Activated CD8-positive, alpha-beta memory T cell treated with anti-CD3 and anti-CD28 coated beads, Interleukin-2, amount 10 ng/mL, durations not matched to agents 7 days and 5 days (primary cell): ENCODE measurements around the gene FNDC10. TPM values are rescaled to one million over a fixed set of nuclear protein-coding genes. Genes with fewer than 3 reads are reported as not detected.

Experiments used
- ATAC-seq: fragments of 150-1000 bp; cut with Tn5 transposase; one replicate; pipeline ENCODE4 v1.10.0; 2021; ENCODE audit warnings: moderate library complexity
- CTCF ChIA-PET: fragments of 350-600 bp; sonication (Branson Sonifier 250); formaldehyde crosslinking; loops from one replicate; lab custom pipeline; 2021; ENCODE audit warnings: antibody characterized with exemption; lab: Charles Lee
- DNase-seq: peaks from one replicate; pipeline ENCODE4 v3.0.0-alpha.2; 2020
- H3K27ac Mint-ChIP-seq: one replicate; pipeline ENCODE4 v1.8.0; 2021; ENCODE audit warnings: mild to moderate bottlenecking, mixed read lengths
- H3K27me3 Mint-ChIP-seq: one replicate; pipeline ENCODE4 v1.8.0; 2021; ENCODE audit warnings: mixed read lengths
- H3K36me3 Mint-ChIP-seq: one replicate; pipeline ENCODE4 v1.8.0; 2021; ENCODE audit warnings: mild to moderate bottlenecking, mixed read lengths
- H3K4me1 Mint-ChIP-seq: one replicate; pipeline ENCODE4 v1.8.0; 2021; ENCODE audit warnings: mixed read lengths
- H3K4me3 Mint-ChIP-seq: one replicate; pipeline ENCODE4 v1.8.0; 2021; ENCODE audit warnings: mild to moderate bottlenecking, moderate library complexity, mixed read lengths
- H3K9me3 Mint-ChIP-seq: one replicate; pipeline ENCODE4 v1.8.0; 2022; ENCODE audit warnings: low read depth, mixed read lengths
- total RNA-seq, 2 experiments: library from RNA; stranded (reverse); gene quantifications; one replicate each; pipeline ENCODE4 v1.2.3, GENCODE V29; 2021

Gene FNDC10
- total RNA-seq, 2 experiments from 2014 or later = 3.1 to 4.4 TPM

DNA sequence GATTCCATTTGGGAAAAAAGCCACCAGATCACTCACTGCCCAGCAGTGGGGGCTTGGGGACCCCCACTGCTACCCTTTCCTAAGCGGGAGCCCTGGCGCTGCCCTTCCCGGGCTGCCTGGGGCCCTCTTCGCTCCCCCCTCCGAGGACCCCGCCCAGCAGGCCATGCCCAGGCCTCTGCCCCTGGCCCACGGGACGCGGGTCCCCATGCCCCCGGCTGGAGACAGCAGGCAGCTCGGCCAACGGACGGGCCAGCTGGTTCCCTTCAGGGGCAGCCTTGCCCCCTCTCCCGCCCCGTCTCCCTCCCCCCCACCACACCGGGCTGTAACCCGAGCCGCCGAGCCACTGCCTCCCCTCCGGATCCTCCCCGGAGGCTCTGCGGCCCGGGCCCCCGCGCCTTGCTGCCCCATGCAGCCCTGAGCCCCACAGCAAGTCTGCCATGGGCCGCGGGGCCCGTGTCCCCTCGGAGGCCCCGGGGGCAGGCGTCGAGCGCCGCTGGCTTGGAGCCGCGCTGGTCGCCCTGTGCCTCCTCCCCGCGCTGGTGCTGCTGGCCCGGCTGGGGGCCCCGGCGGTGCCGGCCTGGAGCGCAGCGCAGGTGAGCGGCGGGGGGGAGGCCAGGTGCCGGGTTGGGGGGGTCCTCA is 32.0 kb upstream of the FNDC10 start, which contains the start of gene MMP23B:
TSS of gene MMP23B (plus strand) at position 392 of the 639 bp plus-strand sequence. CDS start at position 438, 46 bp downstream.
- Mint-ChIP-seq H3K4me3 (no peak within 1 kb of the TSS), H3K27ac (no peak within 1 kb of the TSS), H3K9me3 (no peaks in the 10 kb centered on the region), H3K4me1 (peaks cover 4% of the 10 kb centered on the region), H3K36me3 (peaks cover 4% of the 10 kb centered on the region), H3K27me3 (peaks cover 5% of the 10 kb centered on the region)
- DNase-seq (no peak), ATAC-seq (no peak)
- CTCF ChIA-PET = no interaction called here

- peaks cover 5% of the 10 kb centered on the region for H3K27me3 Mint-ChIP-seq
- ATAC-seq = no peak
- H3K9me3 Mint-ChIP-seq = no peaks in the 10 kb centered on the region
- CTCF ChIA-PET = interaction anchor here (1.5 to 4.0 kb wide), 3 partner anchors 16 to 275 kb away, joined by 4 to 30 read pairs (median 7); partner anchors contain the start of gene MIB2
- DNase-seq = no peak
- H3K36me3 Mint-ChIP-seq = peaks cover 2% of the 10 kb centered on the region
- H3K4me1 Mint-ChIP-seq = peaks cover 4% of the 10 kb centered on the region
- no peak overlapping the region for H3K27ac Mint-ChIP-seq
- no peak overlapping the region for H3K4me3 Mint-ChIP-seq
Observed at GRCh38 chr1:1630965-1631781, 31.2 kb upstream of the FNDC10 start.

DNA sequence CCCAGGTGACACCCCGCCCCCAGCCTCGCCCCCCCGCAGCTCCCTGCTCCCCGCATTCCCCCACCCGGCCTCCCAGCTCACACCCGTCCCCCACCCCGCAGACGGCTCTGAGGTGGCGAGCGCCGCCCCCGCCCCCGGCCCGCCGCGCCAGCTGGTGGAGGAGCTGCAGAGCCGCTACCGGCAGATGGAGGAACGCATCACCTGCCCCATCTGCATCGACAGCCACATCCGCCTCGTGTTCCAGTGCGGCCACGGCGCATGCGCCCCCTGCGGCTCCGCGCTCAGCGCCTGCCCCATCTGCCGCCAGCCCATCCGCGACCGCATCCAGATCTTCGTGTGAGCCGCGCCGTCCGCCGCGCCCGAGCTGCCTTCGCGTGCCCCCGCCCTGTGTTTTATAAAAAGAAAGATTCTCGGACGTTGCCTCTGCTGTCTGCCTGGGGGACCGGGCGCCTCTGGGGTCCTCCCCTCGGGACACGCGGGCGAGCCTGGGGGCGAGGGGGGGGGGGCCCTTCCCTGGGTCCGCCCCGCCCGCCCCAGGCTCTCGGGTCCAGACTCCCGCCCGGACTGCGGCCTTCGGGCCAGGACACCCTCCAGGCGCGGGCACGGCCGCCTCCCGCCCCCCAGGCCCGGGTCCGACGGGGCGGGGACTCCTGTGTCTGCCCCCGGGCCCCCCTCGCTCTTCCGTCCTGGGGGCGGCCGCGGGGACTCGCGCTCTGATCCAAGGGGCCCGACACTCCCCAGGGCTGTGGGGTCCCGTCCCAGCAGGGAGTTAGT is 30.4 kb upstream of the FNDC10 start:
- peak; percentile 82 for ATAC-seq
- Mint-ChIP-seq H3K4me1 (peaks cover 4% of the 10 kb centered on the region), H3K27ac (peak overlapping the region; percentile 90), H3K4me3 (peak overlapping the region; percentile 58), H3K36me3 (peaks cover 2% of the 10 kb centered on the region), H3K27me3 (peaks cover 5% of the 10 kb centered on the region), H3K9me3 (no peaks in the 10 kb centered on the region)
- CTCF ChIA-PET = interaction anchor here (1.5 to 4.0 kb wide), 4 partner anchors 15 to 276 kb away, joined by 4 to 30 read pairs (median 6); partner anchors contain the start of genes AURKAIP1 and MIB2
- DNase-seq = peak; percentile 96

DNA sequence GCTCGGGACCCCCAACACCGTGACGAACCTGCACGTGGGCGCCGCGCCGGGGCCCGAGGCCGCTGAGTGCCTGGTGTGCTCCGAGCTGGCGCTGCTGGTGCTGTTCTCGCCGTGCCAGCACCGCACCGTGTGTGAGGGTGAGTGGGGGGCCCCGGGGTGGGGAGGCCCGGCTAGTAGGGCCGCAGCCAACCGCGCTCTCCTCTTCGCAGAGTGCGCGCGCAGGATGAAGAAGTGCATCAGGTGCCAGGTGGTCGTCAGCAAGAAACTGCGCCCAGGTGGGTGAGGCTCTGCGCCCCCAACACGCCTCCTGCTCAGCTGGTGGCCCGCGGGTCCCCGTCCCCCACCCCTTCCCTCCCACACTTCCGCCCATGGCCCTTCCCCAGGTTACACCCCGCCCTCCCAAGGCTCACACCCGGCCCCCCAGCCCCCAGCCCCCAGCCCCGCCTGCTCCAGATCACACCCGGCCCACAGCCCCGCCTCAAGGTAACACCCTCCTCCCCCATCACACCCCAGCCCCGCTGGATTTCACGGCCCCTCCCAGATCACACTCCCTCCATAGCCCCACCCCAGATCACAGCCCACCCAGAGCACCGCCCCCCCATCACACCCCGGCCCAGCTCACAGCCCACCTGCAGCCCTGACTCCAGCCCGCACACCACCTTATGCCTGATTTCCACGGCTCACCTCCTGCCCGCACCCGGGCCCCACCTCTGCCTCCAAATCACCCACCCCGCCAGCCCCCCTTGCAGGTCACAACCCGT is 29.7 kb upstream of the FNDC10 start:
- H3K9me3 Mint-ChIP-seq = no peaks in the 10 kb centered on the region

GRCh38 chr1:1628754-1629429 is 29.0 kb upstream of the FNDC10 start:
- peak overlapping the region; percentile 13 for H3K4me3 Mint-ChIP-seq
- peaks cover 5% of the 10 kb centered on the region for H3K27me3 Mint-ChIP-seq
- peaks cover 4% of the 10 kb centered on the region for H3K4me1 Mint-ChIP-seq
- CTCF ChIA-PET = interaction anchor here (0.9 to 4.0 kb wide), 5 partner anchors 9 to 281 kb away, joined by 3 to 30 read pairs (median 3); partner anchors contain the start of genes AURKAIP1 and MIB2
- H3K27ac Mint-ChIP-seq = peak overlapping the region; percentile 24
- H3K36me3 Mint-ChIP-seq = peaks cover 2% of the 10 kb centered on the region
- peak; percentile 62 for DNase-seq
- peak; percentile 15 for ATAC-seq
- no peaks in the 10 kb centered on the region for H3K9me3 Mint-ChIP-seq

More for the DNA sequence above, 29.7 kb upstream of the FNDC10 start:
- H3K4me1 Mint-ChIP-seq = peaks cover 4% of the 10 kb centered on the region
- peaks cover 2% of the 10 kb centered on the region for H3K36me3 Mint-ChIP-seq
- H3K27ac Mint-ChIP-seq = peak overlapping the region; percentile 73
- H3K4me3 Mint-ChIP-seq = peak overlapping the region; percentile 58
- CTCF ChIA-PET = interaction anchor here (0.9 to 4.0 kb wide), 6 partner anchors 14 to 280 kb away, joined by 3 to 30 read pairs (median 4); partner anchors contain the start of genes AURKAIP1 and MIB2
- peak; percentile 83 for DNase-seq
- ATAC-seq = peak; percentile 56
- peaks cover 5% of the 10 kb centered on the region for H3K27me3 Mint-ChIP-seq

- CTCF ChIA-PET = interaction anchor here (0.9 to 4.0 kb wide), 5 partner anchors 8 to 281 kb away, joined by 3 to 30 read pairs (median 3); partner anchors contain the start of genes AURKAIP1 and MIB2
- DNase-seq (no peak), ATAC-seq (no peak)
- peak overlapping the region; percentile 24 for H3K27ac Mint-ChIP-seq
- no peaks in the 10 kb centered on the region for H3K9me3 Mint-ChIP-seq
- peaks cover 2% of the 10 kb centered on the region for H3K36me3 Mint-ChIP-seq
- H3K4me3 Mint-ChIP-seq = no peak overlapping the region
- peaks cover 4% of the 10 kb centered on the region for H3K4me1 Mint-ChIP-seq
- H3K27me3 Mint-ChIP-seq = peaks cover 5% of the 10 kb centered on the region
Observed at GRCh38 chr1:1627829-1628753, 28.2 kb upstream of the FNDC10 start.

GRCh38 chr1:1627261-1627828 is 27.4 kb upstream of the FNDC10 start:
- ATAC-seq (no peak), DNase-seq (peak; percentile 43)
- Mint-ChIP-seq H3K4me3 (no peak overlapping the region), H3K36me3 (peaks cover 2% of the 10 kb centered on the region), H3K4me1 (peaks cover 4% of the 10 kb centered on the region), H3K9me3 (no peaks in the 10 kb centered on the region), H3K27ac (no peak overlapping the region), H3K27me3 (peaks cover 5% of the 10 kb centered on the region)
- CTCF ChIA-PET = interaction anchor here (4.0 kb wide), 1 partner anchor 12 kb away, joined by 30 read pairs; the partner anchor contains the start of gene MIB2

GRCh38 chr1:1626207-1627141 is 26.5 kb upstream of the FNDC10 start:
- no peak overlapping the region for H3K27ac Mint-ChIP-seq
- peaks cover 3% of the 10 kb centered on the region for H3K27me3 Mint-ChIP-seq
- H3K9me3 Mint-ChIP-seq = no peaks in the 10 kb centered on the region
- peaks cover 2% of the 10 kb centered on the region for H3K36me3 Mint-ChIP-seq
- no peak overlapping the region for H3K4me3 Mint-ChIP-seq
- CTCF ChIA-PET = no interaction called here
- ATAC-seq = no peak
- DNase-seq = no peak
- peaks cover 3% of the 10 kb centered on the region for H3K4me1 Mint-ChIP-seq

DNA sequence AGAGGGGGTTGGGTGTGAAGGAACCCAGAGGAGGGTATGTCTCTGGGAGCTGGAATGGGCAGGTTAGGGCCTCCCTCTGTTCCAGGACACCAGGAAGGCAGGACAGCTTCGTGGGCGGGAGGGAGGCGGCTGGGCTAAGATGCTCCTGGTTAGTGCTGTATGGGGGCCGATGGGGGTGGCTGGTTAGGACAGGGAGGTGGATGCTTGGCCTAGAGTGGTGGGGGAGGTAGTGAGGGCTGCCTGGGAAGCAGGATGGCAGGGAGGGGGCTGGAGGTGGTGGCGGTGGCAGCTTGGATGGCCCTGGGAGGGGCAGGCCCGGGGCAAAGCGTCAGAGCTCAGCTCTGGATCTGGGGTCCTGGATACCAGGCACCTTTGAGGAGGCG is 25.9 kb upstream of the FNDC10 start:
- CTCF ChIA-PET = no interaction called here

DNA sequence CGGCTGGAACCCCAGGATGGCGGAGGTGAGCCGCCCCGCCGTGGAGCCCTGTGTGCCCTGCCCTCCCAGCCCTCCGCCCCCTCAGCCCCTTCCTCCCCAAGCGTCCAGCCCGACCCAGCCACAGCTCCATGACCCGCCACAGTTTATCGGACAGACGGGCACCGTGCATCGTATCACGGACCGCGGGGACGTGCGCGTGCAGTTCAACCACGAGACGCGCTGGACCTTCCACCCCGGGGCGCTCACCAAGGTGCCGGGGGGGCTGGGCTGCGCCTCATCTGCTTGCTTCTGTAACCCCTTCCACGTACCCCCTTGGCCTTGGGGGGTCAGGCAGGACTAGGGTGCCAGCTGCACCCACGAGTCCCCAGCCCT is 25.5 kb upstream of the FNDC10 start:
- Mint-ChIP-seq H3K4me3 (no peak overlapping the region), H3K36me3 (peaks cover 2% of the 10 kb centered on the region), H3K27me3 (peaks cover 2% of the 10 kb centered on the region), H3K4me1 (peaks cover 2% of the 10 kb centered on the region), H3K27ac (no peak overlapping the region), H3K9me3 (no peaks in the 10 kb centered on the region)
- DNase-seq (peak; percentile 38), ATAC-seq (no peak)
- CTCF ChIA-PET = no interaction called here

More for the DNA sequence above, 25.9 kb upstream of the FNDC10 start:
- Mint-ChIP-seq H3K27me3 (peaks cover 3% of the 10 kb centered on the region), H3K9me3 (no peaks in the 10 kb centered on the region), H3K4me3 (no peak overlapping the region), H3K36me3 (peaks cover 2% of the 10 kb centered on the region), H3K4me1 (peaks cover 2% of the 10 kb centered on the region), H3K27ac (no peak overlapping the region)
- DNase-seq (peak; percentile 39), ATAC-seq (no peak)
